ENCODE measurements around the gene LYRM4.
"Not testable (repeated sequence)": the region's sequence is repeated elsewhere in the genome, so short reads cannot be mapped to it uniquely, and the experiment has no call there.

LYRM4 gene

DNA sequence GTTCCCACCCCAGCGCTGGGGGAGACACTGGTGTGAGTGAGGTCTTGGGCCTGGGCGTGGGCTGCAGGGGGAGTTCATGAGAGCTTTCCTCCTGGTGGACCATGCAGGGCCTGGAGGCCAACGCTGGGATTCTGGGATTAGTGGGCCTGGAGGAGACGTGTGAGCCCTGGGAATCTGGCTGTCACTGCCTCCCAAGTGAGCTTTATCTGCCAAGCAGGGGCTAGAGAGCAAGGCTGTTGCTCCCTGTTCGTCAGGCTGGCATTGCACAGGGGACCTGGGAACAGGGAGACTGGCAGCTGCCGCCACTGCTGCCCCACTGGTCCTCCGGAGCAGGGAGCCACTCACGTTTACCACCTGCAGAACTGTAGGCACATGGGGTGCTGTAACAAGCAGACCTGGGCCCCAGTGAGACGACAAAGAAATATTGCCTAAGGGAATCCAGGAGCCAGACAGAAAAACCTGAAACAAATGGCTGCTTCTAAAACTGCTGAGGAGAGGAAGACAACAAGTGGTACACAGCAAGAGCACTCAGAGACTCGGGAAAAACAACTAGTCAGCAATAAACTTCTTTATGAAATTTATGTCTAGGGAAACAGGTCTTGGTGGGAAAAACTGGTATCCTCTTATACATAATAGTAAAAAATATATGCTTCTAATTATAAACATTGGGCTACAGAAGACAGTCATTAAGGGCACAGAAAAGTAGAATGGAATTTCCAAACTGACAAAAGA, 130.4 kb downstream of the LYRM4 start:
- H3K4me3 ChIP-seq: no peak overlapping the region
- H3K27ac ChIP-seq: no peak overlapping the region

DNA sequence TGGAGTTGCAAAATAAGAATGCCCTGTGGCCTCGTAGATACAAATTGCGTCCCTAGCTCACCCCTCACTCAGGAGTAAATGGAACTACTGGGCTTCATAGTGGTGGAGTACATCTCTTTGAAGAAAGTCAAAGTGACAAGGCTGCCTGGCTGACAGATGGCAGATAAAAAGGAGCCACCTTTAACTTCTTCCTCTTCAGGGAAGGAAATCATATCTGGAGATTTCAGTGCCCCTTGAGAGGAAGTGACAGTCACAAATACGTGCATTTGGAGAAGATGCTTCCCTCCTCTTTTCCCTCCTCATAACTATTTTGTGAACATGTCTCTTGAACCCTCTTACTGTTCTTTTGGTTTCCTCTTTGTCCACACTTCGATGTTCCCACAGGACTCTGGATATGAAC, 132.4 kb downstream of the LYRM4 start:
- Histone ChIP-seq H3K4me3 (no peak overlapping the region), H3K27ac (no peak overlapping the region)

DNA sequence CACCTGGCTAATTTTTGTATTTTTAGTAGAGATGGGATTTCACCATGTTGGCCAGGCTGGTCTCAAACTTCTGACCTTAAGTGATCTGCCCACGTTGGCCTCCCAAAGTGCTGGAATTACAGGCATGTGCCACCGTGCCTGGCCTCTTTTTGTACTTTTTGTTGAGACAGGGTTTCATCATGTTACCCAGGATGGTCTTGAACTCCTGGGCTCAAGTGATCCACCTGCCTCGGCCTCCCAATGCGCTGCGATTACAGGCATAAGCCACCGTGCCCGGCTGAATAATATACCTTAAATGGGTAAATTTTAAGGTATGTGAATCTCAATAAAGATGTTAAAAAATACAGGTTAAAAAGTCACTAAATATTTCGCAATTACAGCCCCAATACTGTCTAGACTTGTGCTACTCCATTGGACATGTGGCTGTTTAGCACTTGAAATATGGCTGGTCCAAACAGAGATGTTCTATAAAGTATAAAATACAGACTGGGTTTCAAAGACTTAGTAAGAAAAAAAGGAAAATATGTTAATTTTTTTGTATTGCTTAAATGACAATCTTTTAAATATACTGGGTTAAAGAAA, 133.6 kb downstream of the LYRM4 start:
- Histone ChIP-seq H3K27ac (no peak overlapping the region), H3K4me3 (no peak overlapping the region)

DNA sequence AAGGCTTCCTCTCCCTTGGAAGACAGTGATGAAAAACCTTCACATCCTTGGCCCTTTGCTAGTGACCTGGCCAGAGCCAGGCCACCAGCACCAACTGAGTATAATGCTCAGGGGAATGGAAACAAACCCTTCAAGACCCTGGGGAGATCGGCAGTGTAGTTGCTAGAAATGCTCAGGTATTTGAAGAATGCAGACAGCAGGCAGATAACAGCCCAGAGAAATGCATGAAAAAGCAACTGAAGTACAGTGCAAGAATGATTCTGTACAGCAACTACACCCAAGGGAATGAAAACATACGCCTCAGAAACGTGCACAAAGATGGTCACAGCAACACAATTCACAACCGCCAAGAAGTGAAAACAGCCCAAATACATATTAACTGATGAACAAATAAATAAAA, 134.5 kb downstream of the LYRM4 start:
- H3K27ac ChIP-seq: no peak overlapping the region
- H3K4me3 ChIP-seq: no peak overlapping the region

DNA sequence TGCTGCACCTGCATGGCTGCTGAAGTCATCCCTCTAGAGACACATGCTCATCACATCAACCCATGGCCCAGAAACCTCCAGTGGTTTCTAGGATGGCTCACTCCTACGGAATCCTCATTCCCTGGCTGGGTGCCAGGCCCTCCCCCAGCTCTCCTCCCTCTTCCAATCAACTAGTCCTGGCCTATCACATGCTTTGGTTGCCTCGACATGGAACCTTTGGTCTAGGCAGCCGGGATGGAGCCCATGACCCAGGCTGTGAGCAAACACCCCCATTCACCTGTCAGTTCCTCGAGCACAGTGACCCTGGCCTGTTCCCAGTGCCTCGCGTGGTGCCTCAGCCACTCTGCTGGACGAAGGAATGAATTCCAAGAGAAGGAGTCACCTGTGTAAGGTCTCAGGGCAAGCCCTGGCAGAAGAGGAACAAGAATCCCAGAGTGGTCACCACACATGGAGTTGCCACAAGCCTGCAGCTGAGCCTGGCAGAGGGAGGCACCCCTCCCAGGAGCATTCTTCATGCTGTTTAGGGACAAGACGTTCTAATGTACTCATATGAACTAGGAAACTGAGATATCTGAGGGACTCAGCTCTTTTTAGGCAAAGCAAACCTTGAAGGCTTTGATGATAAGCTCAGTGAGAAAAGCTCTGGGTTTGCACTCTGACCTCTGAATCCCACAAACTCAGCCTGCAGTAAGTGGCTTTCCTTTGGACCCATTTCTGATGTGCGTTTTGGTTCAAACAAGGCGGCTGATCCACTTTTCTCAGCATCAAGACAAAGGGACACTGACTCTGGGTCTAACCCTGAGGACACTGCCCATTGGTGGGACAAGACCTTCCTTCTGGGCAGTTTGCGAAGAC, 135.4 kb downstream of the LYRM4 start:
- H3K4me3 ChIP-seq: no peak overlapping the region
- no peak overlapping the region for H3K27ac ChIP-seq

DNA sequence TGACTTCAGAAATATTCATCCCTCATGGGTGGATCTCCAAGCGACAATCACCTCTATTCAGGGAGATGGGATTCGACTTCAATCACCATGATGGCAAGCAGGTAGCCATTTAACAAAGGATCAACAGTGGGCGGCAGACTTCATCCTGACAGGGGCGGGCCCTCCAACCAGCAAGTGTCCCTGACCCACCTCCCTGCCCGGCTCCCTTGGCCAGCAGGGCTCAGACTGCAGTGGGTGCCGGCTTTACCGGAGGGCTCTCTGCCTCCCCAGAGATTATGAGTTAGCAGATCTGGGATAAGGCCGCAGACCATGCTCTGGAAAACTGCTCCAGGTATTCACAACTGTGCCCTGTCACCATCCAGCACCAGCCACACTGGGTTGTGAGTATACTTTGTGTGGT, 136.2 kb downstream of the LYRM4 start:
- H3K27ac ChIP-seq: no peak overlapping the region
- no peak overlapping the region for H3K4me3 ChIP-seq

DNA sequence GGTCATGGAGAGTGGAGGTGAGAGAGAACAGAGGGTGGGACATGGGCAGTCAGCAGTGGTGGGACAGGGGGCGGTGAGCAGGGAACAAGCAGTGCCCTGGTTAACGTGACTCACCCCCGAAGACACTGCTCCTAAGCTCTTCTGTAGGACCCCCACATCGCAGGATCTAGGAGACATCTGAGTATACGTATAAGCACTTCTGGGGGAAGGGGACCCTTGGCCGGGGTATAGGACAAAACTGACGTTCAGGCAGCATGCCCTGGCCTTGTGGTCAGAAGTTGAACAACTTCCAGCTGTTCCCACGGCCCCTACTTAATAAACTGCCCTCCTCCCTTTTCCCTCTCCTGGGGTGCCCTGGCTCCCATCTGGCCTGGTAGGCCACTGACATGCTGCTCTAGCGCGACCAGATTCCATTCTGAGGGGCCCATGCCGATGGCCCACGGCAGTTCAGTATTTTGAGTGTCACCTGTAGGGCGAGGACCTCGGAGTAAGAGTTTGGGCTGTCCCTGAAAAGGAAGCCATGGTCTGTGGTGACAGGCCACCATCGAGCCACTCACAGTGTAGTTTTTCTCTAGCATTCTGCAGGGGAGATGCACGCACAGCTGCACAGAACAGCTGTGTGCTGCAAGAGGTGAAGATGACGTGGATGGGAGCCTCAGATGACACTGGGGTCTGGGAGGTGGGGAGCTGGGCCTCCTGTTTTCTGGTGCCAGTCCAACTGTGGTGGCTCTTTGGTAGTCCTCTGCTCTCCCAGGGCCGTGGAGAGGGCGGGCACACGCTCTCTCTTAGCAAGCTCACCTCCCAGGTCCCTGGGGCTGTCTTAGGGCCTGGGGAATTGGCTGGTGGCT, 137.2 kb downstream of the LYRM4 start:
- H3K27ac ChIP-seq: no peak overlapping the region
- no peak overlapping the region for H3K4me3 ChIP-seq

DNA sequence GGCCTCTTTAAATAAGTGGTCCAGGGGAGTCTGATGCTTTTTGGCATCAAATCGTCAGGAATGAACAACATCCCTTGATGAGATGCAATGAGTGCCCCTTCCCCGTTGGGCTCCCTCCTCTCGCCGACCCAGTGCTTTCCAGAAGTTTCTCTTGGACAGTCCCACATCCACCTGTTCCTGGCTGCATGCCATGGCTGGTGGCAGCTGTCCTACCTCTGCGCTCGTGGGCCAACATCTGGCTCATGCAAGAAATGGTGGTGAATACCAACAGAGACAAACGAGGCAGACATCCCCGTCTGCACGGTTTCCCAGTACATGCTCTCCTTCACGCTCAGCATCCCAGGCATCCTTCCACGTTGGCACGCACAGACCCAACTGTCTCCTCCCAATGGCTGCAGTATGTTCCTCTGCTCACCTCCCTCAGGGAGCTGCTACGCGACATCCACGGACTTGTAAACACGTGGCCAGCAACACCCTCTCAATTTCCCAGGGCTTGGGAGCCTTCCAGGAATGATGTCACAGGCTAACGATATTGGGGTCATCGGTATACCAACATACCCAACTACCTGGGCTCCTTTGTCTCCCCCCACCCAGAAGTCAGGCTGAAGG, 138.1 kb downstream of the LYRM4 start:
- H3K27ac ChIP-seq: no peak overlapping the region
- no peak overlapping the region for H3K4me3 ChIP-seq

DNA sequence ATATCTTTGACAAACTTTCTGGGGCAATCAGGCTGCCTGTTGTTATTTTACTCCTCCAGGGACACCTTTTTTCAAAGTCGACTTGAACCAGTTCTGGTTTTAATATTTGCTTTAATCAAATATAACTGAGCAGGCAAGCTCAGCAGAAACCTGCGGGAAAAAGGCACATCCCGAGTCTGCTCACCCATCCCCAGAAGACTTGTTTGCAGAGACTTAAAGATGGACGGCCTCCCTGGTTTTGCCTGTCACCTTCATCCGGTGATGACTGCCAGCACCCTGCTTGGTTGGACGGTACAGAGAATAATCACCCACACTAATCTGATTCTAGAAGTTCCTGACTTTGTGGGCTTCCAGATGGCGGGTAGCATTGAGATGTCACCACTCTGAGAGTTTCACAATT, 138.8 kb downstream of the LYRM4 start:
- Histone ChIP-seq H3K27ac (no peak overlapping the region), H3K4me3 (no peak overlapping the region)

DNA sequence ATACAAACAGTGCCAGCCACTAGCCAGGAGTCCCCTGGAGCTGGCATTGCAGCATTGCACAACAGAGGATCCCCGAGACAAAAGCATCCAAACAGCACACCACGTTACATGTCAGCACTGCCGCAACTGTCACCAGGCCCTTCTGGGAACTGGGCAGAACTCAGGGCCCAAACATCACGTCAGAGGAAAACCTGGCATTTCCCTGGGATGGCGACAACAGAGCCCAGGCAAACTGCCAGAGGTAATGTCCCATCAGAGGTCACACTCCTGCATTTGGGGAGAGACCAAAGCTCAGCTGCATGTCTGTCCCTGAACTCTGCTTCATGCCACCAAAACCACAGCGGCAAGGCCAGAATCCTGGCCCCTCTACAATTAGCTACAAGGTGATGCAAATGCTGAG, 139.3 kb downstream of the LYRM4 start:
- no peak overlapping the region for H3K27ac ChIP-seq
- H3K4me3 ChIP-seq: no peak overlapping the region

DNA sequence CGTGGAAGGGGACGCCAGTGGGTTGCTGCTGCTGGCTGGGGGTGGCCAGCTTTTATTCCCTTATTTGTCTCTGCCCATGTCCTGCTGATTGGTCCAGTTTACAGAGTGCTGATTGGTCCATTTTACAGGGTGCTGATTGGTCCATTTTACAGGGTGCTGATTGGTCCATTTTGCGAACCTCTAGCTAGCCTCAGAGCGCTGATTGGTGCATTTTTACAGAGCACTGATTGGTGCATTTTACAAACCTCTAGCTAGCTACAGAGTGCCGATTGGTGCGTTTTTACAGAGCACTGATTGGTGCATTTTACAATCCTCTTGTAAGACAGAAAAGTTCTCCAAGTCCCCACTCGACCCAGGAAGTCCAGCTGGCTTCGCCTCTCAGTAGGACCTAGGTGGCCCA, 140.2 kb downstream of the LYRM4 start:
- not testable (repeated sequence) for H3K4me3 ChIP-seq, H3K27ac ChIP-seq

DNA sequence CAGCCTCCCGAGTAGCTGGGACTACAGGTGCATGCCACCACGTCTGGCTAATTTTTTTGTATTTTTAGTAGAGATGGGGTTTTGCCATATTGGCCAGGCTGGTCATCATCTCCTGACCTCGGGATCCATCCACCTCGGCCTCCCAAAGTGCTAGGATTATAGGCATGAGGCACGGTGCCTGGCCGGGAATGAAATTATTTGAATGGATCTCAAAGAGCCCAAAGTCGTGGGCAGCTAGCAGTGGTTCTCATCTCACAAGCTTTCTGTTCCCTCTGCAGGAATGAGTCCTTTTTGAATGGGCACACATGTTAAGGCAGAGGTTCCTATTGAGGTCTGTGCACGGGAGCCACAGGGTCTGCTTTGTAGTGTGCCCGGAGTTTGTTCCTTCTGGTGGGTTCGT, 140.7 kb downstream of the LYRM4 start:
- Histone ChIP-seq H3K4me3 (no peak overlapping the region), H3K27ac (no peak overlapping the region)

DNA sequence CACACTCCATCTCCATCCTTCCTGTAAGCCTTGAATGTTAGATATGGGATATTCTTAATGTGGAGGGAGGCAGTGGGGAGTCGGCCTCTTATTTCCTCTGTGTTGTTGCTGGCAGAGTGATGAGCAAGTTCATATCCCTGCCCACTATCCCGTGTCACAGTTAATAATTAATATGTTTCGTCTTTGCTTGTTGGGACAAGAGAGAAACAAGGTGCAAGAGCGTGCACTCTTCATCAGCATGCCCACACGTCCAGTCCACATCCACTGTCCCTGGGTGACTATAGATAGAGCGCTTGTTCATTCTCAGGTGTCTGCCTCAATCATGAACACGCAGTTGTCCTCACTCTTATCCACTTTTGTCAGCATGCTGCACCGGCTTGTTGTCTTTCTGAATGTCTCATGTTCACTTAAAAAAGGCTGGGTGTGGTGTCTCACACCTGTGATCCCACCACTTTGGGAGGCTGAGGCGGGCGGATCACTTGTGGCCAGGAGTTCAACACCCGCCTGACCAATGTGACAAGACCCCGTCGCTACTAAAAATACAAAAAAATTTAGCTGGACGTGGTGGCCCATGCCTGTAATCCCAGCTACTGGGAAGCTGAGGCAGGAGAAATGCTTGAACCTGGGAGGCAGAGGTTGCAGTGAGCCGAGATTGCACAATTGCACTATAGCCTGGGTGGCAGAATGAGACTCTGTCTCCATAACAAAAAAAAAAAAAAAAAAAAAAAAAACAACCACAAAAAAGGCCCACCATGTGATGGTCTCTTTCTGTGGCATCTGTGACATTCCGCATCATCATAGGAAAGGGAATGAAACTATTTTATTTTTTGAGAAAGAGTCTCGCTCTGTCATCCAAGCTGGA, 141.4 kb downstream of the LYRM4 start:
- no peak overlapping the region for H3K4me3 ChIP-seq
- H3K27ac ChIP-seq: no peak overlapping the region

DNA sequence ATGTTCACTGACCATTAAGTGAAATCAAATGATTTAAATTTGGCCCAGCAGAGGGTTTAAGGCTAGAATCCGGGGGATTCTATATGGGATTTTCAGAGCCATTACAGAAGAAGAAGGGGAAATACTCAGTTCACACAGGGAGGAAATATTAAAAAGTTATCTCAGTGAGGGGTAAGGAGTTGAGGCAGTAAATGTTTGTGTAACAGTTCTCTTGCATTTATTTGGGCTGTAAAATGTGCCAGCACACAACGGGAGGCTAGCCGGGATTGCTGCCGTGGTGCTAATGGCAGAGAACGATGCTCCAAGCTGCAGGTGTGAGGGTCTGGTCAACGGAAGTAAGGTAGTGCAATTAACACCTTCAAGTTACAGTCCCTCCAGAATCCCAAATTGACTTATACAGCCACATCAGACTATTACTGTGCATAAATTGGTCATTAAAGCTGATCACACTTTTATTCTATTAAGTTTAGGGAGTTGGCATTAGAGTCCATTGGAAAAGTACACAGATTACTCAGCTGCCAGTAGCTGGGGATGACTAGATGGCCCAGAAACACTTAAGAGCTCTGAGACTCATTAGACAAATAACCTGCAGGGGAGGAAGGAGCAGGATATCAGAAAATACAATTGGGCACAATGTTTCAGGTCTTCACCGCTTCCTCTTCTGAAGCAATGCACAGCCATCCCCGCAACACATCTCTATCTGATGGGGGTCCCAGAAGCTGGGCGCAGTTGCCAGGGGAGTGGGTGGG, 144.3 kb downstream of the LYRM4 start:
- no peak overlapping the region for H3K27ac ChIP-seq
- H3K4me3 ChIP-seq: no peak overlapping the region

DNA sequence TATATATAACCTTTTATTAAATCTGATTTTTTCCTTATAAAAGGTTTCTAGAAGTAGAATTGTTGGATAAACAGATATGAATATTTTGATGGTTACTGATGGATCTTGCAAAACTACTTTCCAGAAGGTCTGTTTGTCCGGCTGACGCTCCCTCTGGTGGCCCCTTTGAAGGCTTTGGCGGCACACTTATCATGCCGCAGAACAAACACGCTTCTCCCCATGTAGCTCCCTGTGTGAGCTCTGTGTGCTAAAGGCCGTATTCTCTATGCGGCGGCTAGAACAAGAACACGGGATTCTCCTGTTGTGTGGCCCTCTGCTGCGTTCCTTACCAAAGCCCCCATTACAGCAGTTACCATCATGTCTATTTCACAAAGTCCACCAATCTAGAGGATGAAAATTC, 145.6 kb downstream of the LYRM4 start:
- Histone ChIP-seq H3K27ac (no peak overlapping the region), H3K4me3 (no peak overlapping the region)

DNA sequence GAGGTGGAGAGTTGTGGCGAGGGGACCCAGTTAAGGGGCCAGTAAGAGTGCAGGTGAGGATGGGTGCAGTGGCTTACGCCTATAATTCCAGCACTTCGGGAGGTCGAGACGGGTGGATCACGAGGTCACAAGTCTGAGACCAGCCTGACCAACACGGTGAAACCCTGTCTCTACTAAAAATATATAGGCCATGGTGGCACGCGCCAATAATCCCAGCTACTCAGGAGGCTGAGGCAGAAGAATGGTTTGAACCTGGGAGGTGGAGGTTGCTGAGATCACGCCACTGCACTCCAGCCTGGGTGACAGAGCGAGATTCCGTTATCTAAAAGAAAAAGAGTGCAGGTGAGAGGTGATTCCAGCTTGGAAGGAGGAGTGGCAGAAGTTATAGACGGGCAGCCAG, 147.7 kb downstream of the LYRM4 start:
- no peak overlapping the region for H3K27ac ChIP-seq
- no peak overlapping the region for H3K4me3 ChIP-seq

DNA sequence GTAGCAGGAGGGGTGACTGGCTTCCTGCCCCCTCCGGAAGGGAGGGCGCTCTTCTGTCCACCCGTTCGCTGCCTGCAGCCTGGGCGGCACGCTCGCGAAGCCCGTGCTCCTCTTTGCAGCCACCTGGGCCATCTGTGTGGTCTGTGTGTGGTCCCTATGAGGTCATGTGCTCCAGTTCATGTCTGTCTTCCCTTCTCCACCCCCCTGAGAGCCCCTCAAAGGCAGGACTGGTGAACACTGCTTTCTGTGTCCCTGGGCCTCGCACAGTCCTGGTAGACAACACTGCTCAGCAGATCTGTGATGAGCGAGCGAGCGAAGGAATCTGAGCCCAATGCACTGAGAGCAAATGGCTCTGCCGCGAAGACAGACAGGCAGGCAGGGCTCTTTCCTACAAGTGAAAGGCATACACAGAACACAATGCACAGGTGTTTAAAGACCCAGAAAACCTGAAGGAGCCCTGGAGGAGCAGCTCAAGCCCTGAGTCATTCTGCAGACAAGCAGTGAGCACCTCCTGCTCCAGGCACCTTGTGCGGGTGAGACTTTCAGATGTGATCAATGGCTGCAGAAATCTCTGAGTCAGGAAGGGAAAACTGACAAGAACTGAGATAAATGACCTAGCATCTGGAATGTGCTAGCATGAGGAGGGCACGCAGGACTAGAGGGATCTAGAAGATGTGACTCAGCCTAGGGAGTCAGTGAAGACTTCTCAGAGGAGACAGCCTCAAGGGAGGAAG, 148.5 kb downstream of the LYRM4 start:
- Histone ChIP-seq H3K27ac (no peak overlapping the region), H3K4me3 (no peak overlapping the region)

DNA sequence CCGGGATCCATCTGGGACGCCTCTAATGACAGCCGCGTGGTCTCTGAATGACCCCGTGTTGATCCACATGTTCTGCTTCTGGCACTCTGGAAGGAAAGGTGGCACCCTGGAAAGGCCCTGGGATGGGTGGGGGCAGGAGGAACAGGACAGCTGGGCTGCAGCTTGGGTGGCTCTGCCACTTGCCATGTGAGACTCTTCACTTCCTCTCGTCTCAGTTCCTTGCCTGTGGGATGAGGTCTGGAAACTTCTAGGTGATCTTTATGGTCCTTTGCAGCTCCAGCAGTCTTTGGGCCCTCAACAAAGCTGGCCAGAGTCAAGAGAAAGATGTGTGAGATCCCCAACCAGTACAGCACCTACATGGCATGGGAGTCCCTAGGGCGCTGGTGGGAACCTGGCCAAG, 149.1 kb downstream of the LYRM4 start:
- H3K4me3 ChIP-seq: no peak overlapping the region

More for the DNA sequence above, 149.1 kb downstream of the LYRM4 start:
- H3K27ac ChIP-seq: no peak overlapping the region
